HepG2 (cell line): ENCODE measurements around the gene DLG4. TPM values are rescaled to one million over a fixed set of nuclear protein-coding genes. Genes with fewer than 3 reads are reported as not detected.

ENCODE experiments used
- AHR ChIP-seq: IDR thresholded peaks from 2 replicates; pipeline ENCODE4 v1.6.1; 2018; ENCODE audit warnings: missing genetic modification reagents, missing compliant biosample characterization
- ATF3 ChIP-seq: sonication (generic); formaldehyde crosslinking; IDR thresholded peaks from 2 replicates; pipeline ENCODE4 v1.4.0; 2020; ENCODE audit warnings: missing genetic modification reagents
- ATM ChIP-seq: fragments of 450-650 bp; IDR thresholded peaks from 2 replicates; pipeline ENCODE4 v1.7.1; 2017; ENCODE audit warnings: mild to moderate bottlenecking, borderline replicate concordance
- HOXA9 ChIP-seq: sonication (generic); formaldehyde crosslinking; IDR thresholded peaks from 2 replicates; pipeline ENCODE4 v1.8.1; 2022; ENCODE audit warnings: missing genetic modification reagents, mild to moderate bottlenecking, moderate library complexity, borderline replicate concordance
- IRF1 ChIP-seq: sonication (generic); formaldehyde crosslinking; IDR thresholded peaks from 2 replicates; pipeline ENCODE4 v1.4.0; 2020; ENCODE audit warnings: low read depth, mild to moderate bottlenecking, missing genetic modification reagents
- LBX2 ChIP-seq: sonication (generic); formaldehyde crosslinking; IDR thresholded peaks from 2 replicates; pipeline ENCODE4 v1.5.0; 2020; ENCODE audit warnings: missing genetic modification reagents, mild to moderate bottlenecking, borderline replicate concordance
- MAFG ChIP-seq: sonication (generic); formaldehyde crosslinking; IDR thresholded peaks from 2 replicates; pipeline ENCODE4 v1.5.1; 2020; ENCODE audit warnings: mild to moderate bottlenecking, missing genetic modification reagents
- MED8 ChIP-seq: sonication (generic); formaldehyde crosslinking; IDR thresholded peaks from 2 replicates; pipeline ENCODE4 v1.8.1; 2023; ENCODE audit warnings: mild to moderate bottlenecking, missing genetic modification reagents; ENCODE audit not compliant: insufficient replicate concordance
- NFYB ChIP-seq: sonication (generic); formaldehyde crosslinking; IDR thresholded peaks from 2 replicates; pipeline ENCODE4 v1.4.0; 2020; ENCODE audit warnings: missing genetic modification reagents
- NONO ChIP-seq, 2 experiments: fragments of 450-650 bp in 1 of 2; sonication (generic) in 1 of 2; formaldehyde crosslinking in 1 of 2; IDR thresholded peaks in 1 of 2; conservative IDR thresholded peaks in 1 of 2; 2 replicates each; pipeline versions ENCODE4 v1.6.1 to v1.8.0; 2017 to 2022; ENCODE audit warnings: mild to moderate bottlenecking in 1 of 2, missing genetic modification reagents in 1 of 2, moderate library complexity in 1 of 2
- PHF5A ChIP-seq: IDR thresholded peaks from one replicate; pipeline ENCODE4 v1.6.1; 2018; ENCODE audit warnings: low read depth, missing genetic modification reagents; ENCODE audit not compliant: unreplicated experiment
- REXO4 ChIP-seq: sonication (generic); formaldehyde crosslinking; IDR thresholded peaks from 2 replicates; pipeline ENCODE4 v1.8.0; 2022; ENCODE audit warnings: missing genetic modification reagents, mild to moderate bottlenecking, borderline replicate concordance
- STAT5B ChIP-seq: sonication (generic); formaldehyde crosslinking; IDR thresholded peaks from 2 replicates; pipeline ENCODE4 v1.4.0; 2020; ENCODE audit warnings: missing genetic modification reagents
- TAF15 ChIP-seq: fragments of 200-400 bp; formaldehyde crosslinking; IDR thresholded peaks from one replicate; pipeline ENCODE4 v1.6.1; 2018; ENCODE audit warnings: mild to moderate bottlenecking, low read depth, low read length; ENCODE audit not compliant: poor library complexity, severe bottlenecking
- TFDP1 ChIP-seq: IDR thresholded peaks from 2 replicates; pipeline ENCODE4 v1.6.1; 2016; ENCODE audit warnings: missing compliant biosample characterization, missing genetic modification reagents, borderline replicate concordance
- TRIM24 ChIP-seq: sonication (generic); formaldehyde crosslinking; IDR thresholded peaks from 2 replicates; pipeline ENCODE4 v1.8.0; 2022; ENCODE audit warnings: mild to moderate bottlenecking, missing genetic modification reagents
- ZBTB14 ChIP-seq: sonication (generic); formaldehyde crosslinking; IDR thresholded peaks from 2 replicates; pipeline ENCODE4 v1.4.0; 2020; ENCODE audit warnings: missing genetic modification reagents
- ZFP41 ChIP-seq: sonication (generic); formaldehyde crosslinking; IDR thresholded peaks from 2 replicates; pipeline ENCODE4 v1.4.0; 2020; ENCODE audit warnings: mild to moderate bottlenecking, missing genetic modification reagents, borderline replicate concordance
- ZFP90 ChIP-seq: sonication (generic); formaldehyde crosslinking; IDR thresholded peaks from 2 replicates; pipeline ENCODE4 v1.8.0; 2022; ENCODE audit warnings: missing genetic modification reagents, mild to moderate bottlenecking, inconsistent platforms, borderline replicate concordance
- ZMAT3 ChIP-seq: sonication (generic); formaldehyde crosslinking; conservative IDR thresholded peaks from 2 replicates; pipeline ENCODE4 v1.7.0; 2021; ENCODE audit warnings: missing genetic modification reagents
- ZMYM3 ChIP-seq: sonication (generic); formaldehyde crosslinking; IDR thresholded peaks from 2 replicates; pipeline ENCODE4 v1.5.1; 2020; ENCODE audit warnings: mild to moderate bottlenecking, missing genetic modification reagents
- ZNF160 ChIP-seq: sonication (generic); formaldehyde crosslinking; IDR thresholded peaks from 2 replicates; pipeline ENCODE4 v1.8.0; 2022; ENCODE audit warnings: mild to moderate bottlenecking, inconsistent platforms, missing genetic modification reagents
- ZNF230 ChIP-seq: sonication (generic); formaldehyde crosslinking; IDR thresholded peaks from 2 replicates; pipeline ENCODE4 v1.4.0; 2020; ENCODE audit warnings: mild to moderate bottlenecking, missing genetic modification reagents
- ZNF282 ChIP-seq: fragments of 450-650 bp; IDR thresholded peaks from 2 replicates; pipeline ENCODE4 v1.6.1; 2018; ENCODE audit not compliant: partially characterized antibody
- ZNF326 ChIP-seq: sonication (generic); formaldehyde crosslinking; IDR thresholded peaks from 2 replicates; pipeline ENCODE4 v1.4.0; 2020; ENCODE audit warnings: missing genetic modification reagents, borderline replicate concordance
- ZSCAN21 ChIP-seq: sonication (generic); formaldehyde crosslinking; IDR thresholded peaks from 2 replicates; pipeline ENCODE4 v1.8.0; 2022; ENCODE audit warnings: mild to moderate bottlenecking, missing genetic modification reagents, moderate library complexity, borderline replicate concordance
- ZSCAN9 ChIP-seq: IDR thresholded peaks from 2 replicates; pipeline ENCODE4 v1.6.1; 2016; ENCODE audit warnings: borderline replicate concordance
- polyA plus RNA-seq, 8 experiments: library from polyadenylated mRNA; depleted of rRNA in 3 of 8; stranded (reverse) in 7 of 8; unstranded in 1 of 8; fragments of >200 nt; fragmentation: Illumina TruSeq in 4 of 8; extraction: Trizol in 4 of 8; gene quantifications; 2 replicates each; pipeline versions ENCODE4 v1.2.1 to v1.2.3, GENCODE V29; 2011 to 2016; ENCODE audit warnings: low read depth in 4 of 8, missing spikeins in 1 of 8, mixed read lengths in 1 of 8; ENCODE audit not compliant: insufficient read depth in 1 of 8
- total RNA-seq, 5 experiments: library from RNA; depleted of rRNA; stranded (reverse); fragments of >200 nt; fragmentation: Illumina TruSeq; extraction: Trizol; gene quantifications; 2 replicates each; pipeline ENCODE4 v1.2.3, GENCODE V29; 2016; ENCODE audit warnings: low read depth in 1 of 5

DLG4 gene
- total and polyA plus RNA-seq, 2 of the 13 experiments (the other 11 are each of a cell fraction or from before 2014, with no cell fraction given) = 0.71 to 4.3 TPM

GRCh38 chr17:7156342-7156940 lies 63.2 kb downstream of the DLG4 start (continued):
- TF ChIP-seq TAF15 (no peak), ZSCAN21 (CRISPR knock-in tag) (peak; percentile 83; the same call in 1 of the 2 replicates), ZFP90 (CRISPR knock-in tag) (peak; percentile 87; the same call in 1 of the 2 replicates), MED8 (CRISPR knock-in tag) (peak; percentile 72), ZNF326 (no peak), ATF3 (CRISPR knock-in tag) (peak; percentile 32; the same call in 1 of the 2 replicates), NONO (IDR thresholded peaks at IDR 0.05) (no peak), NONO (CRISPR knock-in tag; conservative IDR thresholded peaks at IDR 0.05) (peak; percentile 88), PHF5A (CRISPR knock-in tag) (peak; percentile 84), STAT5B (CRISPR knock-in tag) (no peak), MAFG (CRISPR knock-in tag) (no peak), ZFP41 (CRISPR knock-in tag) (peak; percentile 74; the same call in 1 of the 2 replicates), HOXA9 (CRISPR knock-in tag) (peak; percentile 86; the same call in 1 of the 2 replicates), ZNF230 (peak; percentile 97), LBX2 (CRISPR knock-in tag) (peak; percentile 90; the same call in 1 of the 2 replicates), ZBTB14 (CRISPR knock-in tag) (no peak), IRF1 (CRISPR knock-in tag) (0 out of 2 replicates have a peak, but pooled peaks have one; percentile 70), AHR (CRISPR knock-in tag) (peak; percentile 91; the same call in 1 of the 2 replicates), TRIM24 (CRISPR knock-in tag) (no peak; the same call in 1 of the 2 replicates), ZMYM3 (CRISPR knock-in tag) (peak; percentile 76; the same call in 1 of the 2 replicates), ATM (no peak), TFDP1 (CRISPR knock-in tag) (peak; percentile 99), ZMAT3 (CRISPR knock-in tag) (peak; percentile 97), NFYB (CRISPR knock-in tag) (peak; percentile 94), ZSCAN9 (CRISPR knock-in tag) (peak; percentile 87; the same call in 1 of the 2 replicates), ZNF282 (no peak), REXO4 (no peak), ZNF160 (CRISPR knock-in tag) (peak; percentile 91; the same call in 1 of the 2 replicates)
